IgD-negative memory B cell (primary cell): ENCODE data around the gene CRACR2B. TPM values are rescaled to one million over a fixed set of nuclear protein-coding genes. Genes with fewer than 3 reads are reported as not detected.
A peak's percentile ranks its signal among the peaks of the same experiment; 100 is the strongest.

Experiments
- H3K27ac Mint-ChIP-seq, 3 donors: one replicate each; pipeline ENCODE4 v1.8.0; 2020 to 2022; ENCODE audit warnings: mild to moderate bottlenecking in 3 of 3, mixed read lengths in 3 of 3, moderate library complexity in 1 of 3
- H3K27me3 Mint-ChIP-seq: one replicate; pipeline ENCODE4 v1.8.0; 2021; ENCODE audit warnings: mixed read lengths
- H3K36me3 Mint-ChIP-seq: one replicate; pipeline ENCODE4 v1.8.0; 2020; ENCODE audit warnings: mild to moderate bottlenecking, mixed read lengths
- H3K4me1 Mint-ChIP-seq, 3 donors: one replicate each; pipeline ENCODE4 v1.8.0; 2020 to 2022; ENCODE audit warnings: mixed read lengths in 3 of 3, mild to moderate bottlenecking in 1 of 3
- H3K4me3 Mint-ChIP-seq, 4 donors: one replicate each; pipeline ENCODE4 v1.8.0; 2020 to 2022; ENCODE audit warnings: mild to moderate bottlenecking in 4 of 4, mixed read lengths in 4 of 4, moderate library complexity in 3 of 4
- H3K9me3 Mint-ChIP-seq, 3 donors: one replicate each; pipeline ENCODE4 v1.8.0; 2020 to 2021; ENCODE audit warnings: mixed read lengths in 3 of 3, mild to moderate bottlenecking in 1 of 3
- polyA plus RNA-seq: library from polyadenylated mRNA; unstranded; fragments of 300-500 nt; fragmentation: Illumina TruSeq; gene quantifications from one replicate; pipeline ENCODE4 v1.2.3, GENCODE V29; 2021

CRACR2B gene
- polyA plus RNA-seq, 1 donor from 2014 or later, result 20.0 TPM

DNA sequence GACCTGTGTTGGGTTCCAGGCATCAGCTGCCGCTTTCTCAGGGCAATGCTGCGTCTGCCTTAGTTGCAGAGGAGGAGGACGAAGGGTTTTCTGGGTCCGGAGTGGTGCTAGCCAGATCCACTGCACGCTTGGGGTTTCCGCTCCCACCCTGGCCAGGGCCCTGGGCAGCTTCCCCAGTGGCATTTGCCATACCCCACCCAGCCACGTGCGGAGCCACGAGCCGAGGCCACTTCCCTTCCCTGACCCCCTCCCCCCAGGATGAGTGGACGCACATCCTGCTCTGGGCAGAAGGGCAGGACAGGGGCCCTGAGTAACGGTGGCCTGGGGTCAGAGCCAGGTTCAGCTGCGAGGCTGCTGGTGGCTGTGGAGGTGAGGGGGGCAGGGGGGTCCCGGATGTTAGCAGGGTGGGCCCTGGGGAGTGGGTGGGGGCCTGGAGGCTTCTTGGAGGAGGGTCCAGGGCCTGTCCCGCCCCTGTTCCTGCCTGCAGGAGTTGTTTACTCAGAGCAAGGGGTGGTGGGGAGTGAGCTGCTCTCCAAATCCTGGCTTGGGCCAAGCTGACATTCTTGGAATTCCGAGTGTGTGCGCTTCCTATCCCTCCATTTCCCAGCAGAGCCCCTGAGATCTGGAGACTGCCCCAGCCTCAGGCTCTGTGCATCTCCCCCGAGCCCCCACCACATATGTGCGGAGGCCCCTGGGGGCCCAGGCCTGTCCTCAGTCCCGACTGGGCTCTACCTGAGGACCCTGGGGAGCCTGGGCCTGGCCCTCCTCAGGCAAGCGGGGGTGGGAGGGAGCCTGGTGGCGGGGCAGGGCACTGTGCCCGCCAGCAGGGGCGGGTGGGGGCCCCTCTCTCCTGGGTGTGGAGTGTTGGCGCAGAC, 16.3 kb downstream of the CRACR2B start:
- Mint-ChIP-seq H3K9me3 (no peaks in the 10 kb centered on the region), H3K4me1 (peaks cover 0 to 20% (median 6%) of the 10 kb centered on the region in 3 donors), H3K27ac (peak overlapping the region in 1 of 3 donors; percentile 58), H3K36me3 (no peaks in the 10 kb centered on the region), H3K27me3 (peaks cover 2% of the 10 kb centered on the region), H3K4me3 (peak overlapping the region; percentile 67 to 87 (median 80))

DNA sequence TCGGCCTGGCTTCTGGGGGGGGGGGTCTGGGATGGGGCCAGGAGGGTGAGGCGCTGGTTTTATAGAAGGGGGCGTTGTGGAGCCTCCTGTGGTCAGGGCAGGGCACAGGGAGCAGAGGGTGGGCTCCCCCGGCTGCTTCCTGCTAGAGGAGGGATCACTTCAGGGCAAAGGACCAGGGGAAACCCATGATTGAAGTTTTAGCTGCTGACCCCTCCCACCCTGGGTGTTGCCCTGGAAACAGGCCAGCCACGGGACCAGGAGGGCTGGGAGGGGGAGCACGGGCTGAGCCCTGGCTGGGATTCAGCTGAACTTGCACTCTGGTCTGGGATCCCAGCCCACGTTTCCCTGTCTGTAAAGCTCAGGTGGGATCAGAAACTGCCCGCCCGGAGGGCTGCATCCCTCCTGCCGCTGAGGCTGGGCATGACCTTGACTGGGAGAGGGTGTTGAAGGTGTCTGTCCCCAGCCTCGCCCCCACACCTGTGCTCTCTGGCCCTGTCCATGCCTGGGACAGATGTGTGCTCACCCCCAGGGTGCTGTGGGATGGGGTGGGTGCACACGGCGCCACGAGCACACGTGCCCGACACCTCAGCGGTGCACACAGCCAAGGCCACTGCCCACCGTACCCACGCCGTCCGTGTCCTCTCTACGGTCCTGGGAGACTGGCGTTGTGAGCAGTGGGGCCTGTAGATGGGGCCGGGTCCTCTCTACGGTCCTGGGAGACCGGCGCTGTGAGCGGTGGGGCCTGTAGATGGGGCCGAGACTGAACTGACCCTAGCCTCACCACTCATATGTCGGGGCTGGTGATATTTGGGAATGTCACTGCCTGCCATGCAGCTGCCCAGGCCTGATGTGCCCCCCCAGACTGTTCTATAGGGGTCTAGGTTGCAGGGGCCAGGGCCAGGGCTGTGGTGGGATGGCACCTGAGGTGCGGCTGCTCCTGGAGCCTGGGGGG, 17.2 kb downstream of the CRACR2B start:
- Mint-ChIP-seq H3K4me1 (peaks cover 0 to 20% (median 6%) of the 10 kb centered on the region in 3 donors), H3K9me3 (no peaks in the 10 kb centered on the region), H3K36me3 (no peaks in the 10 kb centered on the region), H3K4me3 (peak overlapping the region in 2 of 4 donors; percentile 32 to 82), H3K27ac (peak overlapping the region in 1 of 3 donors; percentile 42), H3K27me3 (peaks cover 2% of the 10 kb centered on the region)

DNA sequence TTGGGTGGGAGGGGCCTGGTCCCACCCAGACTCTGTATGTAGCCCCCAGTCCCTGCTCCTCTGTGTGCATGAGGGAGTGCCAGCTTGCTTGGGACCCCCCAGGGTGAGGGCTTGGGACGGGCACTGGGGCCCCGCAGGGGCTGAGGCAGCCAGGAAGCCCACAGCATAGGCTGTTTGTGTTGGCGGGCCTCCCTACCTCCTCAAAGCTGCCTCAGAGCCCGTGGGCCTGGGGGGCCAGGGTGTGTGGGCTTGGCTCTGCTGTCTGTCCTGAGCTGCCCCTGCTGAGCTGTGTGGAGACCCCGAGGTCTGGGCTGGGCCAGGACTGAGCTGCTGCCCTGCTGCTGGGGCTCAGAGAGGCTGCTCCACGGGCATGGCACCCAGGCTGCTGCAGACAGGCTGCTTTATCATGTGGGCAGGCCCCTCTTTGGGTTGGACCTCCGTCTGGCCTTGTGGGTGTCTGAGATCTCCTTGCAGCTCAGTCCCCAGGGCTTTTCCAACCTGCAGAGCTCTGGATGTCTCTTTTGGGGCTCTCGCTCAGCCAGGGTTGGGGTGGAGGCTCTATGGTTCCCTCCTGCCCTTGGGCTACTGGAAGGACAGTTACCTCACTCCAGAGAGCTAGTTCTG, 18.3 kb downstream of the CRACR2B start:
- peak overlapping the region in 1 of 3 donors; percentile 39 for H3K27ac Mint-ChIP-seq
- H3K36me3 Mint-ChIP-seq, result no peaks in the 10 kb centered on the region
- H3K4me1 Mint-ChIP-seq, result peaks cover 0 to 13% (median 2%) of the 10 kb centered on the region in 3 donors
- H3K9me3 Mint-ChIP-seq, result no peaks in the 10 kb centered on the region
- peak overlapping the region in 1 of 4 donors; percentile 67 for H3K4me3 Mint-ChIP-seq
- H3K27me3 Mint-ChIP-seq, result peaks cover 2% of the 10 kb centered on the region

DNA sequence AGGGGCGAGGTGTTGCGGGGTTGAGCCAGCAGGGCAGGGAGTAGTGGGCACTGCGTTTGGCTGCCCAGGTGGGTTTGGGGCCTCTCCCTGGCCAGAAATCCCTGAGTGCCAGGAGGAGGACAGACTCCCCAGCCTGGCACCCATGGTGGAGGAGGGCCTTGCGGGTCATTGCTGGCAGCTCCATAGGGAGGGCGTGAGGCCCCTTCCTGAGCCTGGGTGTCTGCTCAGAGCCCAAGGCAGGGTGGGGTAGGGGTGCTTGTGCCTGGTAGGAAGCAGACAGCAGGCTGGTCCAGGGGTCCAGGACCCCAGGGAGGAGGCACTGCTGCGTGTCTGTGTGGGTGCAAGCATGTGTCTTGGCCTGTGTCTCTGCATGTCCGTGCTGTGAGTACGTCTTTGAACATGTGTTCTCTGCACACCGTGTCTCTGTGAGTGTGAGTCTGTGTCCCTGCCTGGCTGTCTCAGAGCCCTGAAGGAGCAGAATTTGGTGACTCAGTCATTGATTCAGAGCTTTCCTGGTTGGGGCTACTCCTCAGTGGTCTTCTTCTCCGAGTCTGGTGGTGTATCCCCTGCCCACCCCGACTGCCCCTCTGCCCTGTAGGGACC, 18.9 kb downstream of the CRACR2B start:
- H3K4me1 Mint-ChIP-seq, result peaks cover 0 to 9% (median 2%) of the 10 kb centered on the region in 3 donors
- H3K36me3 Mint-ChIP-seq, result no peaks in the 10 kb centered on the region
- peak overlapping the region in 1 of 4 donors; percentile 67 for H3K4me3 Mint-ChIP-seq
- peaks cover 2% of the 10 kb centered on the region for H3K27me3 Mint-ChIP-seq
- H3K27ac Mint-ChIP-seq, result peak overlapping the region in 2 of 3 donors; percentile 39 to 64
- H3K9me3 Mint-ChIP-seq, result no peaks in the 10 kb centered on the region

DNA sequence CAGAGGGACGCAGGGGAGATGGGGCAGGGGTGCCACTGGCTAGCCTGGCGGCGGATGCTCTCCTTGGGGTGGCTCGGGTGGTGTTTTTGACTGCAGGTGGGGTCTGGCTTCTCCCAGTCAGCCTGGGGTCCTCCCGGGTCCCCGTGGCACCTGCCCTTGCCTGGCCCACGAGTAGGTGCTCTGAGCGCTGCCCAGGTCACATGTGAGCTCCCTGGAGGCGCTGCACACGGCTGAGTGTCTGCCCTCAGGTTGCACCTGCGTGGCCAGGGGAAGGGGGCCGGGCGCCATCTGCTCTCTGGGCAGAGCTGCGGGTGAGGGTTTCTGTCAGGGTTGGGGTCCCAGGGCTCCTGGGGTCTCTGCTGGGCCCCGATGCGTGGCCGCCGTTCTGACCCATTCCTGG, 20.2 kb downstream of the CRACR2B start:
- H3K27me3 Mint-ChIP-seq, result peaks cover 2% of the 10 kb centered on the region
- H3K9me3 Mint-ChIP-seq, result no peaks in the 10 kb centered on the region
- no peak overlapping the region for H3K27ac Mint-ChIP-seq
- no peak overlapping the region for H3K4me3 Mint-ChIP-seq
- no peaks in the 10 kb centered on the region for H3K36me3 Mint-ChIP-seq
- H3K4me1 Mint-ChIP-seq, result peaks cover 0 to 9% (median 2%) of the 10 kb centered on the region in 3 donors

DNA sequence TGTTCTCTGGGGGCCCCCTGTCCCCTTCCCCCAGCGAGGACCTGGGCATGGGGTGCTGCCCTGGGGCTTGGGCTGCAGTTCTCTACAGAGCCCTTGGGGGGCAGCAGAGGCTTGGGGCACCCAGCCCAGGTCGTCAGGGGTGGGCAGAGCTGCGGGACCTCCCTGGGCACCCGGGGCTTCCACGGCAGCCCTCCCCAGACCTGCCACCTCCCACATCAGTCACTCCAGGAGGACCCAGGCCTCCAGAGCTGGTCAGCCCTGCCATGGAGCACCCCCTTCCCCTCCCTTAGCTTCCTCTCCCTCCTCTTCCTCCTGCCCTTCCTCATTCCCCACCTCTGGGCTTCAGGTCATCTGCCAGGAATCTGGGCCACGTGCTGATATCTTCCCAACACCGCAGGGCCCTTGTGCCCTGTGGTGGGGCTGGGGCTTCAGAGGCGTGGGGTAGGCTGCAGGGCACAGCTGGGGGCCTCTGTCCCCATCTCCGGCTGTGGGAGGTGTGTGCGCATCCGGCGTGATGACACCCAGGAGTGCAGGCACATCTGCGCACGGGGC, 20.7 kb downstream of the CRACR2B start:
- H3K36me3 Mint-ChIP-seq, result no peaks in the 10 kb centered on the region
- H3K4me1 Mint-ChIP-seq, result peaks cover 0 to 7% (median under 1%) of the 10 kb centered on the region in 3 donors
- peak overlapping the region in 3 of 4 donors; percentile 52 to 77 (median 52) for H3K4me3 Mint-ChIP-seq
- no peaks in the 10 kb centered on the region for H3K9me3 Mint-ChIP-seq
- peaks cover under 1% of the 10 kb centered on the region for H3K27me3 Mint-ChIP-seq
- H3K27ac Mint-ChIP-seq, result no peak overlapping the region

DNA sequence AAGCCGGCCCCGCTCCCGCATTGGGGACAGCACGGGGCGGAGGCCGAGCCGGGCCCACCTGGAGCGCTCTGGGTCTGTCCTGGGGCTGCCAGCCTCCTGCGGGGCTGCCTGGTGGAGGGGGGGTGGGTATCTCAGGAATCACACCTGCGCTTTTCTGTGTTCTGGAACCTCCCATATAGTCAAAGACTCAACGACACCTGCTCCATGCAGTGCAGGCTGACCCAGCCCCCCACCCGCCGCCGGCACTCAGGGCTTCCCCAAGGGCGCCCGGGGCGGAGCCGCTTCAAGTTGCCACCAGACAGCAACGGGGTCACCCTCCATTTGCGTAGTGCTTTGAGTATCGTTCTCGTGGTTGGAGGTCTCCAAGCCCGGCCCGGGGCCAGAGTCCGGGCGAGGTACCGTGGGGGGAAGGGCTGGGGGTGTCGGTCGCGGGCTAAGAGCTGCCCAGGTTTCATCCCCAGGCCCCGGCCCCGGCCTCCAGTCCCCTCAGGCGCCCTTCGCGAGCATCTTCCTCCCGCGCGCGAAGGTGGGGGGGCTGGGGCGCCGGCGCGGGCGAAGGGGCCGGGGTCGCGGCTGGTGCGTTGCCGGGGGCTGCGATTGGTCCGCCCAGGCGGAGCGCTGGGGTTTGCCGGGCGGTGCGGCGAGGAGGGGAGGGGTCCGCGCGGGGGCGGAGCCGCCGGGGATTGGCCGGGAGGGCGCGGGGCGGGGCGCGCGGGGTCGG, 21.5 kb downstream of the CRACR2B start:
- Mint-ChIP-seq H3K27me3 (no peaks in the 10 kb centered on the region), H3K4me3 (peak overlapping the region; percentile 52 to 91 (median 84)), H3K4me1 (peaks cover 0 to 3% (median 0%) of the 10 kb centered on the region in 3 donors), H3K36me3 (no peaks in the 10 kb centered on the region), H3K9me3 (no peaks in the 10 kb centered on the region), H3K27ac (no peak overlapping the region)

DNA sequence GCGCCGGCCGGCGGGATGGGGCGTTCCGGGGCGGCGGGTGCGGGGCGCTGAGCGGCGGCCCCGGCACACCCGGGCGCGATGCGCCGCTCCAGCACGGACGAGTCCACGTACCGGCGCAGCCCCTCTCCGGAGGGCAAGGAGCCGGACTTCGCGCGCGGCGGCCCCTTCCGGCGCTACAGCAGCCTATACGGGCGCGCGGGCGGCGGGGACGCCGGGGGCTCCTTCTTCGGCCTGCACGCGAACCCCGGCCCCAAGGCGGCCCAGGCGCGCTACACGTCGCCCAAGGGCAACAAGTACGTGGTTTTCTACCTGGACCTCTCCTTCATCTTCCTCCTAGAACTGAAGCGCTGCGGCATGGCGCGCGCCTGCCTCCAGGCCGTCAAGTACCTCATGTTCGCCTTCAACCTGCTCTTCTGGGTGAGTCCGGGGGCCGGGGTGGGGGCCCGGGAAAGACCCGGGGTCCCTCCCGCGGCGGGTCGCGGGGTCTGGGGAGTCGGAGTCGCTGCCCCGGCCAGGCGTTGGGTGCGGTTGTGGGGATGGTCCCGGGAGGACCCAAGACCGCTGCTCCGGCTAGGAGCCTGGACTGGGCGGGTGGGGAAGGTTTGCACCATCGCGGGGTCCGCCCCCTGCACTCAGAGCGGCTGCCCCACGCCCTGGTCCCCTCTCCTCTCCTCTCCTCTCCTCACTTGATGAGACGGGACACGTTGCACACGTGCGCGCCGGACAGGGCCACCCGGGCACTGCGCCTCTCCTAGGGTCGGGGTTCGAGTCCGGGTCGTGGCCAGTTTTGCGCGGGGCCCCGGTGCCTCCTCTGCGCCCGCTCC, 22.4 kb downstream of the CRACR2B start:
- H3K27me3 Mint-ChIP-seq, result no peaks in the 10 kb centered on the region
- no peak overlapping the region for H3K27ac Mint-ChIP-seq
- peak overlapping the region in 3 of 4 donors; percentile 63 to 76 (median 67) for H3K4me3 Mint-ChIP-seq
- H3K4me1 Mint-ChIP-seq, result peaks cover 0 to 3% (median 0%) of the 10 kb centered on the region in 3 donors
- no peaks in the 10 kb centered on the region for H3K9me3 Mint-ChIP-seq
- no peaks in the 10 kb centered on the region for H3K36me3 Mint-ChIP-seq

DNA sequence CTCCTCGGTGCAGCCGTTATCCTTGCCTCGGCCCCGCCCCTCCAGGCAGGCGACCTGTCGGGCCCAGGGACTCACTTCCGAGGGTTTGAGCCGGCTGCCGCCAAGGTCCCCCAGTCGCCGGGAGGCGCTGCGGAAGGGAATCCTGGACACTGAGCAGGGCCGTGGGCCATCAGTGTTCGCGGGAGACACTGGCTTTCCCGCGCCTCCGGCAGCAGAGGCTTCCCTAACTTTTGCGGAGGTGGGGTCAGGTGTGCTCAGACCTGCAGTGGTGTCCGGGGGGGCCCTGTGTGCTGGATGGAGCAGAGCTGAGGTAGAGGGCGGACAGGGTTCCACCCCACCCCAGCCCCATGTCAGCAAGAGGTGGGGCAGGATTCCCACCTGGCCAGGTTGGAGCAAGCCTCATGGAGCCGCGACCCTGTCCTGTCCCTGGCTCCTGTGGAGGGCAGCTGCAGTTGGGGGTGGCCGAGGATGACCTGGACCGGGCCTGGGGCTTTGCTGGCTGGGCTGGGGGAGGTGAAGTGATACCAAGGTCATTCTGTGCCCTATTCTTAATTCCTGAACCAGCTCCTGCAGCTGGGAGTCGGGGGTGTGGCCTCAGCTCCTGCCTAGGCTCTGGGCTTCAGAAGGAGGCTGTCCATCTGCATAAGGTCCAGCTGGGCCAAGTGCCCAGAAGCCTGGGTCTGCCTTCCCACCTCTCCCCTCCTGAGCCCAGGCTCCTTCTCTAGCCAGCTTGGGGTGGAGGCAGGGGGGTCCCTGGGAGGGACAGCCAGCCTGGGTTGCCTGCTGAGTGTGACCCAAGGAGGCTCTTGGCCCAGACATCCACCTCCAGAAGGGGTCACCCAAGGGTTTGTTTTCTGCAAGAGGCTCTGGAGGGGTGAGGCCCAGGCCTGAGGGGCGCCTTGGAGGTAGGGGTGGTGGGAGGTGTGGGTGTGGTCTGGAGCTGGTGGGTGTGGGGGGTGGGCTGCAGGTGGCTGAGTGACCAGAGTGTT, 23.4 kb downstream of the CRACR2B start:
- peak overlapping the region in 2 of 4 donors; percentile 41 to 57 for H3K4me3 Mint-ChIP-seq
- H3K36me3 Mint-ChIP-seq, result no peaks in the 10 kb centered on the region
- H3K4me1 Mint-ChIP-seq, result peaks cover 0 to 3% (median 0%) of the 10 kb centered on the region in 3 donors
- H3K9me3 Mint-ChIP-seq, result no peaks in the 10 kb centered on the region
- peak overlapping the region in 1 of 3 donors; percentile 43 for H3K27ac Mint-ChIP-seq
- H3K27me3 Mint-ChIP-seq, result no peaks in the 10 kb centered on the region

DNA sequence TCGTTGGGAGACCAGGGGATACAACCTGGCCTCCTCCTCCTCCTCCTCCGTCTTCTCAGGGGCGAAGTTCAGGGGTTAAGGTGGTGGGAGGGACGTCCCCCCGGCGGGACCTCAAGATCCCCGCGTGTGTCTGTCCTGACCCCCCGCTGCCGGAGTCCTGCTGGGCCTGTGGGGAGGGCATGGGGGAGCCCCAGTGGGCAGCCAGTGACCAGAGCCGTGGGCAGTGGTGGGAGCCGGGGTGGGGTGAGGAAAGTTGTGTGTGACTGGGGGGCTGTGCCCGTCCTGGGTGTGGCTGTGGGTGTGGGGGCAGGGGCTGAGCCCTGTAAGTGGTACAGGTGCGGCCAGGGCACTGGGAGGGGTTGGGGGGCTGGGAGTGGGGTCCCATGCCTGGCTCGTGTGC, 25.0 kb downstream of the CRACR2B start:
- H3K4me1 Mint-ChIP-seq, result peaks cover 0 to 7% (median 2%) of the 10 kb centered on the region in 3 donors
- H3K36me3 Mint-ChIP-seq, result no peaks in the 10 kb centered on the region
- no peak overlapping the region for H3K4me3 Mint-ChIP-seq
- no peaks in the 10 kb centered on the region for H3K9me3 Mint-ChIP-seq
- H3K27me3 Mint-ChIP-seq, result no peaks in the 10 kb centered on the region
- no peak overlapping the region for H3K27ac Mint-ChIP-seq

DNA sequence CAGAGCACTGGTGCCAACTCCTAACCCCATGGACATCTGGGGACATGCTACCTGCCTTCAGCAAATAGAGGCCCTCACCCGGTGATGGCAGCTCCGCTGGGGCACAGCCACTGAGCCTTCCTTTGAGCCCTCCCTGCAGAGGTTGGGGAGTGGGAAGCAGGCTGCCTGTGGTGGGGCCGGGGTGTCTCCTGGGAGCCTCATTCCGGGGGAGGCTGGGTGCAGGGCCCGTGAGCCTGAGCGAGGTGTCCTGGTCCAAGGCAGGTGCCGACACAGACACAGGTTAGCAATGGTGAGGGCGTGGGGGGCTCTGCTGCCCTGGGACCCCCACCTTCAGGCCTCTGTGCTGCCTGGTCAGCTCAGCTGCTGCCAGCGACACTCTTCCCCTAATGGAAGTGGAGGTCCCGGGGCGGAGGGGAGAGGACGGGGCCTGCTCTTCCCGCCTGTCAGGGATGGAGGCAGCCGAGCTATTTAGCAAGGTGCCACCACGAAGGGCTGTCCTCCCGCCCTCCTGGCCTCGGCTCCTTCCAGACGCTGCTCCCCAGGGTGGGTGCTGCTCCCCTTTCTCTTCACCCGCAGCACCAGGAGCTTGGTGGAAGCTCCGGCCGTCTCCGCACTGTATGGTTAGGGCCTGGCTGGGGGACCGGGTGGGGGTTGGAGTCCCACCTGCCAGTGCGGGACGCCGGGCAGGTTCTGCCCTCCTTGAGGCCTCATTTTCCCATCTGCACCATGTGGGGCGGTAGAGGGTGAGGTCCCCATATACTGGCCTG, 26.1 kb downstream of the CRACR2B start:
- no peaks in the 10 kb centered on the region for H3K9me3 Mint-ChIP-seq
- H3K4me1 Mint-ChIP-seq, result peaks cover 0 to 4% (median 2%) of the 10 kb centered on the region in 3 donors
- H3K27me3 Mint-ChIP-seq, result no peaks in the 10 kb centered on the region
- H3K4me3 Mint-ChIP-seq, result no peak overlapping the region
- no peaks in the 10 kb centered on the region for H3K36me3 Mint-ChIP-seq
- no peak overlapping the region for H3K27ac Mint-ChIP-seq
